GM23338 (cell line): ENCODE measurements around the gene DHX30. TPM values are rescaled to one million over a fixed set of nuclear protein-coding genes. Genes with fewer than 3 reads are reported as not detected.

Experiments
- ATAC-seq: fragments of 200-7000 bp; cut with Tn5 transposase; 3 replicates; pipeline ENCODE4 v1.9.1; 2020
- DNase-seq: peaks from one replicate; pipeline ENCODE4 v3.0.0-alpha.2; 2015; ENCODE audit warnings: low spot score
- H2AFZ ChIP-seq: fragments of 200-600 bp; sonication (generic); 2 replicates; pipeline ENCODE4 v1.8.0; 2016; ENCODE audit warnings: antibody characterized with exemption, mild to moderate bottlenecking, moderate library complexity
- H3F3A ChIP-seq: fragments of 200-600 bp; sonication (generic); replicated peaks from 2 replicates; pipeline ENCODE4 v1.8.0; 2017; ENCODE audit warnings: antibody characterized with exemption, mixed run types, low read depth
- H3K27ac ChIP-seq: fragments of 200-600 bp; sonication (generic); 2 replicates; pipeline ENCODE4 v1.6.1; 2016; ENCODE audit warnings: low read depth
- H3K27me3 ChIP-seq: fragments of 200-600 bp; sonication (generic); 2 replicates; pipeline ENCODE4 v1.8.0; 2016; ENCODE audit warnings: mild to moderate bottlenecking, mixed run types, moderate library complexity; ENCODE audit not compliant: insufficient read depth
- H3K36me3 ChIP-seq: fragments of 200-600 bp; sonication (generic); 2 replicates; pipeline ENCODE4 v1.8.0; 2016; ENCODE audit warnings: mild to moderate bottlenecking; ENCODE audit not compliant: insufficient read depth
- H3K4me1 ChIP-seq: fragments of 200-600 bp; sonication (generic); 2 replicates; pipeline ENCODE4 v1.8.0; 2016; ENCODE audit warnings: mild to moderate bottlenecking, moderate library complexity; ENCODE audit not compliant: insufficient read depth
- H3K4me2 ChIP-seq: fragments of 200-600 bp; sonication (generic); 2 replicates; pipeline ENCODE4 v1.7.1; 2017; ENCODE audit warnings: mixed run types
- H3K4me3 ChIP-seq: fragments of 200-600 bp; sonication (generic); 2 replicates; pipeline ENCODE4 v1.6.1; 2016; ENCODE audit warnings: mixed run types
- H3K79me2 ChIP-seq: fragments of 200-600 bp; sonication (generic); replicated peaks from 2 replicates; pipeline ENCODE4 v1.8.0; 2017; ENCODE audit warnings: mild to moderate bottlenecking; ENCODE audit not compliant: insufficient read depth
- H3K9me2 ChIP-seq: fragments of 200-600 bp; sonication (generic); 2 replicates; pipeline ENCODE4 v1.8.0; 2017; ENCODE audit not compliant: insufficient read depth
- H4K20me1 ChIP-seq: fragments of 200-600 bp; sonication (generic); replicated peaks from 2 replicates; pipeline ENCODE4 v1.8.0; 2017; ENCODE audit warnings: mild to moderate bottlenecking; ENCODE audit not compliant: insufficient read depth
- H3K27ac Mint-ChIP-seq: 2 replicates; pipeline ENCODE4 v1.8.0; 2020; ENCODE audit warnings: inconsistent platforms, mild to moderate bottlenecking, moderate library complexity, mixed read lengths
- H3K27me3 Mint-ChIP-seq: 3 replicates; pipeline ENCODE4 v1.8.0; 2022; ENCODE audit warnings: low read depth, mild to moderate bottlenecking, moderate library complexity, mixed read lengths, inconsistent platforms; ENCODE audit not compliant: insufficient read depth, poor library complexity
- H3K36me3 Mint-ChIP-seq: 3 replicates; pipeline ENCODE4 v1.8.0; 2021; ENCODE audit warnings: low read depth, mild to moderate bottlenecking, inconsistent platforms, moderate library complexity, mixed read lengths
- H3K4me1 Mint-ChIP-seq: 3 replicates; pipeline ENCODE4 v1.8.0; 2020; ENCODE audit warnings: mild to moderate bottlenecking, inconsistent platforms, mixed read lengths
- H3K4me3 Mint-ChIP-seq: 3 replicates; pipeline ENCODE4 v1.8.0; 2021; ENCODE audit warnings: moderate library complexity, mild to moderate bottlenecking, inconsistent platforms, mixed read lengths
- H3K9me3 Mint-ChIP-seq: 3 replicates; pipeline ENCODE4 v1.8.0; 2020; ENCODE audit warnings: moderate library complexity, mild to moderate bottlenecking, inconsistent platforms, mixed read lengths
- ETS1 ChIP-seq: IDR thresholded peaks from 2 replicates; pipeline ENCODE4 v1.6.1; 2016; ENCODE audit warnings: antibody characterized with exemption
- EZH2 ChIP-seq: fragments of 200-600 bp; sonication (generic); IDR thresholded peaks from one replicate; pipeline ENCODE4 v1.8.0; 2017; ENCODE audit warnings: antibody characterized with exemption, mild to moderate bottlenecking, low read depth; ENCODE audit not compliant: unreplicated experiment
- EZH2phosphoT487 ChIP-seq: fragments of 200-600 bp; sonication (generic); IDR thresholded peaks from one replicate; pipeline ENCODE4 v1.8.1; 2018; ENCODE audit warnings: antibody characterized with exemption; ENCODE audit not compliant: unreplicated experiment
- ZNF462 ChIP-seq: fragments of 250-450 bp; sonication (Bioruptor Pico); IDR thresholded peaks from 2 replicates; pipeline ENCODE4 v1.5.0; 2020; ENCODE audit warnings: mild to moderate bottlenecking, moderate library complexity
- polyA plus RNA-seq: library from polyadenylated mRNA; unstranded; fragments of >200 nt; fragmentation: Nextera tagmentation; extraction: Ambion mirVana; gene quantifications from 2 replicates; pipeline ENCODE4 v1.2.1, GENCODE V29; 2016
- total RNA-seq: library from RNA; depleted of rRNA; stranded (reverse); fragments of >200 nt; shearing (Covaris generic); gene quantifications from 2 replicates; pipeline ENCODE4 v1.2.3, GENCODE V29; 2014
- TF ChIP-seq, protein P1 (sequence below), 2 experiments: fragments of 200-600 bp in 1 of 2; sonication (generic) in 1 of 2; conservative IDR thresholded peaks; 2 replicates each; pipeline versions ENCODE4 v1.5.1 to v1.6.1; 2016 to 2017; ENCODE audit warnings: antibody characterized with exemption in 2 of 2, low read depth in 2 of 2, mild to moderate bottlenecking in 2 of 2, moderate library complexity in 1 of 2

DHX30 gene
- total and polyA plus RNA-seq, 2 experiments from 2014 or later = 47.5 to 125 TPM

DNA sequence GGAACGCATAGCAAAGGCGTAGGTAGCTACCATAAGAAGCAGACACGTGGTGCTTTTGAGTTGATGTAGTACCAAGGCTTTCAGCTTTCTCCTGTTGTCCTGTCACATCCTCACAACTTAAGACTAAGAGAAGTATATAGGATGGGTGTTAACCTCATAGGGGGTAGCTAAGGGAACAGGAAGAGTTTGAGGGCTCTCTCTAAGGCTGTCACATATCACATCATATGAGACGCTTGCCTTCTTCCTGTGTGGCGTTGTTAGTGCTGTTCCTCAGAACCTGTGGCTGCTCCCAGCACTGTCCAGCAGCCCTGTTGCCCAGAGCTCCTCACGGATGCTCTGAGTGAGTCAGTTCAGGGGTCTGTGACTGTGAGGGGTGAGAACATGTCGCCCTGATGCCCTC lies 14.7 kb downstream of the DHX30 start:
- H3K79me2 ChIP-seq = no peaks in the 10 kb centered on the region

More for the DNA sequence above, 14.7 kb downstream of the DHX30 start:
- no peaks in the 10 kb centered on the region for H3K27me3 Mint-ChIP-seq
- H3K4me2 ChIP-seq = no peak overlapping the region
- H3K36me3 ChIP-seq = peaks cover 7% of the 10 kb centered on the region; the same call in 1 of the 2 replicates
- H3K4me1 ChIP-seq = no peaks in the 10 kb centered on the region
- no peak overlapping the region for H2AFZ ChIP-seq
- H3K4me3 Mint-ChIP-seq = no peak overlapping the region
- DNase-seq (no peak), ATAC-seq (no peak)
- H3K27ac Mint-ChIP-seq = no peak overlapping the region
- 0 out of 2 replicates have a peak, but pooled peaks cover 8% of the 10 kb centered on the region for H3F3A ChIP-seq
- no peaks in the 10 kb centered on the region for H3K27me3 ChIP-seq
- no peaks in the 10 kb centered on the region for H3K9me3 Mint-ChIP-seq
- no peaks in the 10 kb centered on the region for H3K9me2 ChIP-seq
- no peak overlapping the region for H3K4me3 ChIP-seq
- H3K27ac ChIP-seq = no peak overlapping the region
- peaks cover 2% of the 10 kb centered on the region; the same call in 1 of the 2 replicates for H4K20me1 ChIP-seq
- H3K4me1 Mint-ChIP-seq = no peaks in the 10 kb centered on the region
- TF ChIP-seq ZNF462 (CRISPR knock-in tag) (no peak), EZH2 (no peak), ETS1 (no peak), EZH2phosphoT487 (no peak)
- TF ChIP-seq, protein P1, sequence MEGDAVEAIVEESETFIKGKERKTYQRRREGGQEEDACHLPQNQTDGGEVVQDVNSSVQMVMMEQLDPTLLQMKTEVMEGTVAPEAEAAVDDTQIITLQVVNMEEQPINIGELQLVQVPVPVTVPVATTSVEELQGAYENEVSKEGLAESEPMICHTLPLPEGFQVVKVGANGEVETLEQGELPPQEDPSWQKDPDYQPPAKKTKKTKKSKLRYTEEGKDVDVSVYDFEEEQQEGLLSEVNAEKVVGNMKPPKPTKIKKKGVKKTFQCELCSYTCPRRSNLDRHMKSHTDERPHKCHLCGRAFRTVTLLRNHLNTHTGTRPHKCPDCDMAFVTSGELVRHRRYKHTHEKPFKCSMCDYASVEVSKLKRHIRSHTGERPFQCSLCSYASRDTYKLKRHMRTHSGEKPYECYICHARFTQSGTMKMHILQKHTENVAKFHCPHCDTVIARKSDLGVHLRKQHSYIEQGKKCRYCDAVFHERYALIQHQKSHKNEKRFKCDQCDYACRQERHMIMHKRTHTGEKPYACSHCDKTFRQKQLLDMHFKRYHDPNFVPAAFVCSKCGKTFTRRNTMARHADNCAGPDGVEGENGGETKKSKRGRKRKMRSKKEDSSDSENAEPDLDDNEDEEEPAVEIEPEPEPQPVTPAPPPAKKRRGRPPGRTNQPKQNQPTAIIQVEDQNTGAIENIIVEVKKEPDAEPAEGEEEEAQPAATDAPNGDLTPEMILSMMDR (conservative IDR thresholded peaks at IDR 0.05; ENCODE audit: low read depth in 2 of 2) = no peak
- H3K36me3 Mint-ChIP-seq = peaks cover 48% of the 10 kb centered on the region
